IPS-18a (cell line): ENCODE data around the gene HECTD2.
"Not testable (repeated sequence)": the region's sequence is repeated elsewhere in the genome, so short reads cannot be mapped to it uniquely, and the experiment has no call there.

ENCODE experiments used
- H3K27ac ChIP-seq: one replicate; pipeline ENCODE4 v1.5.1; 2013; ENCODE audit warnings: low read length
- H3K27me3 ChIP-seq: one replicate; pipeline ENCODE4 v1.6.1; 2013; ENCODE audit warnings: mild to moderate bottlenecking, low read length; ENCODE audit not compliant: control insufficient read depth, insufficient read depth
- H3K36me3 ChIP-seq: one replicate; pipeline ENCODE4 v1.6.1; 2013; ENCODE audit warnings: low read depth, low read length; ENCODE audit not compliant: control insufficient read depth
- H3K4me1 ChIP-seq: one replicate; pipeline ENCODE4 v1.6.1; 2013; ENCODE audit warnings: low read depth, low read length; ENCODE audit not compliant: control insufficient read depth
- H3K4me3 ChIP-seq: one replicate; pipeline ENCODE4 v1.5.1; 2013; ENCODE audit warnings: low read length
- H3K9ac ChIP-seq: one replicate; pipeline ENCODE4 v1.6.1; 2013; ENCODE audit warnings: mild to moderate bottlenecking, low read length, moderate library complexity
- H3K9me3 ChIP-seq: one replicate; pipeline ENCODE4 v1.6.1; 2013; ENCODE audit warnings: low read depth, low read length; ENCODE audit not compliant: control insufficient read depth

Gene HECTD2

GRCh38 chr10:91416339-91416855 lies 6.3 kb downstream of the HECTD2 start:
- no peaks in the 10 kb centered on the region for H3K9me3 ChIP-seq
- H3K4me1 ChIP-seq: peaks cover 9% of the 10 kb centered on the region
- H3K27ac ChIP-seq: no peak overlapping the region
- H3K4me3 ChIP-seq: no peak overlapping the region
- H3K36me3 ChIP-seq: no peaks in the 10 kb centered on the region
- no peak overlapping the region for H3K9ac ChIP-seq
- no peaks in the 10 kb centered on the region for H3K27me3 ChIP-seq

GRCh38 chr10:91418416-91418815 lies 8.3 kb downstream of the HECTD2 start:
- no peak overlapping the region for H3K9ac ChIP-seq
- H3K36me3 ChIP-seq: no peaks in the 10 kb centered on the region
- H3K4me1 ChIP-seq: peaks cover 8% of the 10 kb centered on the region
- H3K27ac ChIP-seq: no peak overlapping the region
- H3K9me3 ChIP-seq: no peaks in the 10 kb centered on the region
- H3K4me3 ChIP-seq: no peak overlapping the region
- no peaks in the 10 kb centered on the region for H3K27me3 ChIP-seq

GRCh38 chr10:91420868-91421267 lies 10.7 kb downstream of the HECTD2 start:
- H3K4me1 ChIP-seq: no peaks in the 10 kb centered on the region
- no peak overlapping the region for H3K9ac ChIP-seq
- no peaks in the 10 kb centered on the region for H3K36me3 ChIP-seq
- H3K4me3 ChIP-seq: no peak overlapping the region
- H3K27ac ChIP-seq: no peak overlapping the region
- H3K27me3 ChIP-seq: no peaks in the 10 kb centered on the region
- H3K9me3 ChIP-seq: no peaks in the 10 kb centered on the region

DNA sequence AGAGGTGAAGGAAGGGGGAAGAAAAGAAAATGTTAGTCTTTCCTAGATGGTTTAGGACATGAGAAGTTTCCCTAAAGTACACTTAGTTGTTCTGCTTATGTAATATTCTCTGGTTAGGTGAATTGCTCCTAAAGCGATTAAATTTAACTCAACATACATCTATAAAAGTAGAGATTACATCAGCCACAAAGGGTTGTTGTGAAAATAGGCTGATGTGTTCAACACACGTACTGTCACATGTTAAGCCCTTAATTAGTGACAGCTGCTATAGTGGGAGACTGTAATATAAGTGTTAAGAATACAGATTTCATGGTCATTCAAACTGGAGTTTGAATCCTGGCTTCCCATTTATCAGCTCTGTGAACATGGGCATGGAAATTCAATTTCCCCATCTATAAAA lies 12.8 kb downstream of the HECTD2 start:
- Histone ChIP-seq H3K9ac (no peak overlapping the region), H3K36me3 (no peaks in the 10 kb centered on the region), H3K27me3 (no peaks in the 10 kb centered on the region), H3K4me3 (no peak overlapping the region), H3K4me1 (no peaks in the 10 kb centered on the region), H3K9me3 (no peaks in the 10 kb centered on the region), H3K27ac (no peak overlapping the region)

- H3K9me3 ChIP-seq: no peaks in the 10 kb centered on the region
- no peak overlapping the region for H3K4me3 ChIP-seq
- no peak overlapping the region for H3K9ac ChIP-seq
- H3K4me1 ChIP-seq: no peaks in the 10 kb centered on the region
- no peaks in the 10 kb centered on the region for H3K36me3 ChIP-seq
- H3K27me3 ChIP-seq: no peaks in the 10 kb centered on the region
- H3K27ac ChIP-seq: no peak overlapping the region
Measured at GRCh38 chr10:91424016-91424415, 13.9 kb downstream of the HECTD2 start.

DNA sequence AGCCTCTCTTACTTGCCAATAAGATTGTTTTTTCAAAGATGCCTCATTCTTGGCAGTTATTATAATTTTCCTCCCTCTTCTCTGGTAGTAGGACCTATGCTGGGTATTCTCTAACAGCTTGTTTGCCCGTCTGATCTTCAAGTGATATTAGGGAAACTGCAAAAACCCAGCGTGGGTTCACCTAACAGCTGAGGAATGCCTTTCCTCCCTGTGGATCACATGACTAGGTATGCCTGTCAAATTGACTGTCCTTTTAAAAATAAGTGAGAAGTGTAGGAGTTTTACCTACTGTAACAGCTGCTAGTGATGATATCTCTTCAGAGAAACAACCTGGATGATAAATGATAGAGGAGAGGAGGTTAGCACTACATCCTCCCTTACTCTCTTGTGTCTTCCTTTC lies 22.0 kb downstream of the HECTD2 start:
- Histone ChIP-seq H3K9ac (no peak overlapping the region), H3K4me1 (no peaks in the 10 kb centered on the region), H3K36me3 (peaks cover 2% of the 10 kb centered on the region), H3K9me3 (no peaks in the 10 kb centered on the region), H3K27ac (no peak overlapping the region), H3K27me3 (no peaks in the 10 kb centered on the region), H3K4me3 (no peak overlapping the region)

DNA sequence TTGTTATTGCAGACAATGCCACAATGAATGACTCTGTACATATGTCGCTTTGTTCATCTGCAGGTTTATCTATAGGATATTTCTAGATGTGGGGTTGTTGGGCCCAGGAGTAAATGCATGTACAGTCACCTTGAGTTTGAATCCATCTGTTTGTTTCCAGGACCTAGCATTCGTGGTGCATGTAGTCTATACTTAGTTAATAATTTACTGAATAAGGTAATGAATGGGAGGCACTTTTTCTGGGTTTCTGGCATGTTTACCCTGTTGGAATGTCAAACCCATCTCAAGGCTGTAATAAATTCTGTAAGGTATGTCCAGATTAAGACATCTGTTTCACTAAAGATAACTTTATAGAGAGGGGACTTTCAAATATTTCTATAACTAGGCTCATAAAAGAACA lies 23.5 kb downstream of the HECTD2 start:
- no peak overlapping the region for H3K4me3 ChIP-seq
- H3K27ac ChIP-seq: no peak overlapping the region
- H3K9me3 ChIP-seq: no peaks in the 10 kb centered on the region
- peaks cover 4% of the 10 kb centered on the region for H3K36me3 ChIP-seq
- no peaks in the 10 kb centered on the region for H3K4me1 ChIP-seq
- H3K9ac ChIP-seq: no peak overlapping the region
- H3K27me3 ChIP-seq: no peaks in the 10 kb centered on the region

DNA sequence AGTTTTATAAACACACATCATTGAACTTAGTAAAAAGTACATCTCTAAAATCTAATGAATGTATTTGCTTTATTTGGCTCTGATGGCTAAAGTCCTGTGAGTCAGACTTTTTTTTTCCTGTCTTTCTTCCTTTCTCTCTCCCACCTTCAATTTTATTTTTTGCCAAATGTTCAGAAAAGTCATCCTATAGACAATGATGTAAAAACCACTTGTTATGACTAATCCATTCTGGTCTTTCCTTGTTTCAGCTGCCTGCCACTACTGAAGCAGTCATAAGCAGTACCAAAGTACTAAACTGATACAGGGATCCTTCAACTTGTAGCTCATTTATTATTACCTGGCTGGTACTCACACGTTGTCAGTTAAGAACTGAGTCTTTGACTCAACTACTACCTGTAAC lies 23.9 kb downstream of the HECTD2 start:
- Histone ChIP-seq H3K9me3 (no peaks in the 10 kb centered on the region), H3K9ac (no peak overlapping the region), H3K4me1 (no peaks in the 10 kb centered on the region), H3K27ac (no peak overlapping the region), H3K4me3 (no peak overlapping the region), H3K27me3 (no peaks in the 10 kb centered on the region), H3K36me3 (peaks cover 4% of the 10 kb centered on the region)

DNA sequence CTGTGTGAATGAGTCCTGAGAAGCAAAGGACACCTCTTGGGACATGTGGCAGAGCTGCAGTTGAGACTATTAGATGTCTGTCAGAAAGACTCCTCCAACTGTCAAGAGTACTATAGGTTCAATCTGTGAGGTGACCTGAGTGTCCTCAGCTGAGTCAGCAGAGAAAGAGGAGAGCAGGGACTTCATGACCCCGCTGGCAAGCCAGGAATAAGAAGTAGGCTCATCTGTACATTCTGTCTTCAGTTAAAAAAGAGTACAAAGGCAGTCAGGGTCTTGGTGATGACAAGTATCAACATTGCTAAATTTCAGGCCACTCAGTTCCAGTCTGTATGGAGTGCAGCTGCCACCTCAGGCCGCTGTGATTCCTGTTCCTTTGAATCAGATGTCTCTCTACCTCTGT lies 25.1 kb downstream of the HECTD2 start:
- H3K4me1 ChIP-seq: no peaks in the 10 kb centered on the region
- peaks cover 4% of the 10 kb centered on the region for H3K36me3 ChIP-seq
- no peak overlapping the region for H3K4me3 ChIP-seq
- H3K9me3 ChIP-seq: no peaks in the 10 kb centered on the region
- H3K9ac ChIP-seq: no peak overlapping the region
- H3K27me3 ChIP-seq: no peaks in the 10 kb centered on the region
- no peak overlapping the region for H3K27ac ChIP-seq

GRCh38 chr10:91438228-91438627 lies 28.1 kb downstream of the HECTD2 start:
- not testable (repeated sequence) for H3K4me3 ChIP-seq, H3K4me1 ChIP-seq, H3K36me3 ChIP-seq, H3K9me3 ChIP-seq, H3K9ac ChIP-seq, H3K27ac ChIP-seq, H3K27me3 ChIP-seq

DNA sequence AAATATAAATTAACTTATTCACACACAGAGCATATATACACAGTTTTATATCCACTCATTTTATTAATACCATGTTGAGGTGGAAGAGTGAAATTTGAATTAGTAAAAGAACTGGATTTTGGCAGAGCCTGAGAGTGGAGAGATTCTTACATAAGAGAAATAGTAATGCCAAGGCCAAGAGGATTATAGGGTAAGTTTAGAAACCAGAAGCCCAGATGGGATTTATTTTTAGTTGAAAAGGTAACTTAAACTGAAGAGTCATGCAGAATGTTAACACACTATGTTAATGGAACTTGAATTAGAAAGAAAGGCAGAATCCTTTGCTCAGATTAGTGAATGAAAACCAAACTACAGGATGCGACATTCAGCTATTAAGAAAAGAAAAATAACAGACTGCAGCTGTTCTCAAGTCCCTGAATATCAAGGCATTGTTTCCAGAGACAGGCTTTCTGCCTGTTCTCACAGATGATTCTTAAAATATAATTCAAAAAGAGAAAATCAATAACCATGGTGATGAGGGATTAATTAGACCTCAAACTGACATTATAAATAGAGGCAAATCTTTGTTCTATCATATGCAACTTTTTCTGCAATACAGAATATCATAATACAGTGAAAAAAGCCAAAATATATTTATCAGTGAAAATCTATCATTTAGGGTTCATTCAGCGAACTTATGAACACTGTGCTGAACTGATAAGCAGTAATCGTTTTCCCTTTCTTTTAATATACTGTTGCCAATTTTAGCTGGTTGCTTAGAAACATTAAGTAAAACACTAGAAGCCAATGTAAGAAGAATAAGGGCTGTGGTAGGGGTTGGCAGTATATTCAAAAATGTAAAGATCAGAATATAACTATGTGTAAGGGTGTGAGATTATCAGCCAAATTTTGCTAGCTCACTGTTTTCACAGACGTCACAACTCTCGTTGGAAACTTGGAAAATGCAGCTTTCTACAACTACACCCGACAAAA lies 34.4 kb downstream of the HECTD2 start:
- H3K27me3 ChIP-seq: no peaks in the 10 kb centered on the region
- H3K4me1 ChIP-seq: peaks cover 4% of the 10 kb centered on the region
- no peak overlapping the region for H3K9ac ChIP-seq
- no peaks in the 10 kb centered on the region for H3K9me3 ChIP-seq
- H3K36me3 ChIP-seq: no peaks in the 10 kb centered on the region
- no peak overlapping the region for H3K4me3 ChIP-seq
- no peak overlapping the region for H3K27ac ChIP-seq

DNA sequence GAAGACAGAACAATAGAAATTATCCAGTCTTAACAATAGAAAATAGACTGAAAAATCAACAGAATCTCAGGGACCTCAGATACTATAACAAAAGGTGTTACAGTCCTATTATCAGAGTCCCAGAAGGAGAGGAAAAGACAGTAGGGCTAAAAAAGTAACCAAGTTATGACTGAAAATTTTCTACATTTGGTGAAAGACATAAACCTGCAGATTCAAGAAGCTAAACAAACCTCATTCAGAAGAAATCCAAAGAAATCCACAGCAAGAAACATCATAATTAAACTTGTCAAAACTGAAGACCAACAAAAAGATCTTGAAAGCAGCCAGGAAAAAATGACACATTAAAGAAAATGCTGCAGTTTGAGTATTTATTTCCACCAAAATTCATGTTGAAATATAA lies 41.9 kb downstream of the HECTD2 start:
- Histone ChIP-seq H3K27me3 (no peaks in the 10 kb centered on the region), H3K4me1 (no peaks in the 10 kb centered on the region), H3K27ac (no peak overlapping the region), H3K9ac (no peak overlapping the region), H3K9me3 (peaks cover 9% of the 10 kb centered on the region), H3K4me3 (no peak overlapping the region), H3K36me3 (no peaks in the 10 kb centered on the region)
